GM19025 (cell line): Measurements from ENCODE around the gene RNU1-4.
"Not testable (repeated sequence)": the region's sequence is repeated elsewhere in the genome, so short reads cannot be mapped to it uniquely, and the experiment has no call there.

Source experiments
- ATAC-seq: cut with Tn5 transposase; IDR thresholded peaks from one replicate; pipeline ENCODE4 v1.9.1; 2021; ENCODE audit warnings: mild to moderate bottlenecking, low read depth, moderate library complexity; ENCODE audit not compliant: unreplicated experiment

RNU1-4 gene

GRCh38 chr1:16740047-16740964, at the start of gene RNU1-4:
Gene RNU1-4, plus strand, starts transcription at chr1:16740516.
- peak; percentile 98 for ATAC-seq

GRCh38 chr1:16690971-16691682, 49.2 kb upstream of the RNU1-4 start:
- not testable (repeated sequence) for ATAC-seq

- not testable (repeated sequence) for ATAC-seq
These were observed 48.0 kb upstream of the RNU1-4 start for GRCh38 chr1:16692283-16692682.

GRCh38 chr1:16692717-16693448, 47.4 kb upstream of the RNU1-4 start:
- not testable (repeated sequence) for ATAC-seq

GRCh38 chr1:16693449-16694307, 46.6 kb upstream of the RNU1-4 start:
- not testable (repeated sequence) for ATAC-seq

GRCh38 chr1:16694308-16694702, 46.0 kb upstream of the RNU1-4 start:
- not testable (repeated sequence) for ATAC-seq

GRCh38 chr1:16696507-16697150, 43.7 kb upstream of the RNU1-4 start:
- ATAC-seq, result not testable (repeated sequence)

GRCh38 chr1:16697152-16697551, 43.2 kb upstream of the RNU1-4 start:
- ATAC-seq, result not testable (repeated sequence)

- ATAC-seq, result not testable (repeated sequence)
These were observed 40.9 kb upstream of the RNU1-4 start for GRCh38 chr1:16699440-16699839.

- ATAC-seq, result not testable (repeated sequence)
These were observed 40.0 kb upstream of the RNU1-4 start for GRCh38 chr1:16700138-16700895.

GRCh38 chr1:16701189-16701588, 39.1 kb upstream of the RNU1-4 start:
- ATAC-seq, result not testable (repeated sequence)

GRCh38 chr1:16702280-16702679, 38.0 kb upstream of the RNU1-4 start:
- ATAC-seq, result not testable (repeated sequence)

GRCh38 chr1:16703141-16703540, 37.2 kb upstream of the RNU1-4 start:
- ATAC-seq, result not testable (repeated sequence)

- not testable (repeated sequence) for ATAC-seq
These were observed 36.7 kb upstream of the RNU1-4 start for GRCh38 chr1:16703602-16704001.

GRCh38 chr1:16704076-16704475, 36.2 kb upstream of the RNU1-4 start:
- ATAC-seq, result not testable (repeated sequence)

- not testable (repeated sequence) for ATAC-seq
These were observed 35.7 kb upstream of the RNU1-4 start for GRCh38 chr1:16704502-16705100.

- ATAC-seq, result not testable (repeated sequence)
These were observed 34.0 kb upstream of the RNU1-4 start for GRCh38 chr1:16706302-16706701.
